Activated CD4-positive, alpha-beta T cell treated with anti-CD3 and anti-CD28 coated beads, Interleukin-2, amount 50 U/mL, for 1 hour (primary cell): ENCODE results near the gene CDC42BPB.
A peak's percentile ranks its signal among the peaks of the same experiment; 100 is the strongest.

Experiments
- DNase-seq: peaks from one replicate; pipeline ENCODE4 v3.0.0-alpha.2; 2020

Gene CDC42BPB

DNA sequence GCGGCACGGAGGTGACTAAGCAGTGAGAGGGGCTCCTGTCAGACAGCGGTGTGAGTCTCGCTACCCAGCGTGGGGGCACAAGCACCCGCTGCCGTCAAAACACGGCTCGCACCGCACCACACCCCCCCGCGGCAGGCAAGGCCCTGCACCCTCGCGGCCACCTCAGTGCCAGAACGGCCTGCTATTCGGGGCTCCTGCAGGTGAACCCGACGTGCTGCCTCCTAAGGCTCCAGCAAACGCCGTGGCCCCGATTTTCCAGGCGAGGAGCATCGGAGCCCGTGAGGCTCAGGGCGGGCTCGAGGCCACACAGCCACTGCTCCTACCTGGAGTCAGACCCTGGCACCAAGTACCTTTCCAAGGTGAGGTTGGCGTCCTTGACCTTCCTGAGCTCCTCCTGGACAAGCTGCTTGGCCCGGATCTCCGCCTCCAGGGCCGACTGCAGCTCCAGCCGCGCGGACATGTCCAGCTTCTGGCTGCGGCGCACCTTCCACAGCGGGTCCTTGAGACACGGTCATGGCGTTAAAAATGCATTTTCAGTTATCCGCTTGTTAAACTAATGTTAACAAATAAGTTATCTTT is 93.1 kb downstream of the CDC42BPB start:
- no peak for DNase-seq

DNA sequence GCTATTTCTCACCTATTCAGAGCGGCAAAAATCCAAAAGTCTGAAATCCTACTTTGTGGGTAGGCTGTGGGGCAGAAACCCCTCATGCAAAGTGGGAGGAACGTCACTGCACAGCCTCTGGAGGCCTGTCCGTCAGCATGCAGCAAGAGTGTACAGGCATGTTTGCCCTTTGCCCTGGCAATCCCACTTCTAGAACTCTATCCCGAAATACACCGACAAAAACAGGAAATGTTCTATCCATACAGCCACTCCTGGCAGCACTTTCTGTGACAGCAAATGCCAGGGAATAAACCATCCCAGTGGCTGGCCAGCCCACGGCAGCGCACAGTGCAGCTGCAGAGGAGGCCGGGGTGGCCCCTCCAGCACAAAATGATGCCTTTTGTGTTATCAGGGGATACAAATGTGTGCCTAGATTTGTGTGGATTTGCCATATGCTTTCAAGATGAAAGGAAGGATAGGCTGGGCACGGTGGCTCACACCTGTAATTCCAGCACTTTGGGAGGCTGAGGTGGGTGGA is 95.2 kb downstream of the CDC42BPB start:
- DNase-seq, result no peak

DNA sequence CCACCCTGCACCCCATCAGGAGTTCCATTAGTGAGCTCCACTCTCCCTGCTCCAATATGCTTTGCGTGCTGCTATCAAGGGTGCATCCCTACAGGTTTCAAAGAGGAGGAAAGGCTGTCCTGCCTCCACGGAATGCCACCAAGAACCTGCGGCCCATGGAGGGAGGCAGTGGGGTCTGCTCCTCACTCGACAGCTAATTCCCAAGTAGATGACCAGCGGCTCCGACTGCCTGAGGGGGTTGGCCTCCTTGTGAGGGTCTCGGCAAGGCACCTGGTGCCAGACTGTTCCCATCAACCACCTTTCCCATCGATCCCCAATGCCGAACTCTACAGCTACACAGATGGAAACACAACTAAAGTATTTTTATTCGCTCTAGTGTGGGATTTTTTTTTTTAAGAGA is 98.9 kb downstream of the CDC42BPB start:
- DNase-seq, result no peak

DNA sequence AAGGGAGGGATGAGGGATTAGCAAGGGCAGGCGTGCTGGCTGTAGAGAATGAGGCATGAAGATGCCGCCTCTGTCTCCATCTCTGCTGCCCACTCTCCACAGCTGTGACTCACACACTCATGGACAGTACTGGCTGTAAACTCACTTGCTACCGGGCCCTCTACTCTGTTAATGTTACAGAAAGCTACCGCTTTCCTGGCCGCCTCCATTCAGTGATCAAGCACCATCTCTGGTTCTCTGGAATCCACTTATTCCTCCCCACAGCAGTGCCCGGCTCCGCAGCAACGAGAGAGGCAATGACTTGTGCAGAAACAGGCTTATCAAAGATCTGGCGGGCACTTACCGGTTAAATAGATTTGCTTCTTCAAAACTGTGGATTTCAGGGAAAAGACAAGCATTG is 100.1 kb downstream of the CDC42BPB start:
- DNase-seq, result no peak

DNA sequence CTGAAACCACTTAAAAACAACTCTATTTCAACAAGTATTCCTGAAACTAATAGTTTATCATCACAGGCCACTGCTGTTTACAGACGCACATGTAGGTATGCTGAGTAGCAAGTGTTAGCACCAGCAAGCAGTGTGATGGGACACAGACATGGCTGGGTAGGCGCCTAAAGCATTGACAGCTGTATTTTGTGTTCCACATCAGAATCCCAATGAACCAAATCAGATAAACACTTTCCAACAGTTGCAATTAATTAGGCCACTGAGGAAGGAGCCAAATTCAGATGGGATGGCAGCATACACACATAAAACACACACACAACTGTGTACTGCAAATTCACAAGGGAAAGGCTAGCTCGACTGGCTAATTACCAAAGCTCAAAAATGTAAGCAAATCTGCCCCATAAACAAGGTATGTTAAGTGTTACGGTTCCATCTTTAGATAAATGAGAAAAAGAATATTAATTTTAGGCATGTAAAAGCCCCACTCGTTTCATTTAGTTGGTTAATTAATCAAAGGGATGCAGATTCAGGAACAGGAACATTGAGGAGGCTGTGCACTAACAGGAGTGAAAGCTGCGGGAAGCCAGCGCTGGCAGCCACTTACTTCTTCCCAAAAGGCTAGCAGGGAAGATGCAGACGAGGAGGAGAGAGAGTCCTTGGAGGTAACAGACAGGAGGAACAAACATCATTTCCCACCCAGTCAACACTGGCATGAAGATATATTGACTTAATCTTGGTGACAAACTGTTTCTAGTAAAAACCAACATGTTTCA is 101.5 kb downstream of the CDC42BPB start:
- DNase-seq, result no peak

DNA sequence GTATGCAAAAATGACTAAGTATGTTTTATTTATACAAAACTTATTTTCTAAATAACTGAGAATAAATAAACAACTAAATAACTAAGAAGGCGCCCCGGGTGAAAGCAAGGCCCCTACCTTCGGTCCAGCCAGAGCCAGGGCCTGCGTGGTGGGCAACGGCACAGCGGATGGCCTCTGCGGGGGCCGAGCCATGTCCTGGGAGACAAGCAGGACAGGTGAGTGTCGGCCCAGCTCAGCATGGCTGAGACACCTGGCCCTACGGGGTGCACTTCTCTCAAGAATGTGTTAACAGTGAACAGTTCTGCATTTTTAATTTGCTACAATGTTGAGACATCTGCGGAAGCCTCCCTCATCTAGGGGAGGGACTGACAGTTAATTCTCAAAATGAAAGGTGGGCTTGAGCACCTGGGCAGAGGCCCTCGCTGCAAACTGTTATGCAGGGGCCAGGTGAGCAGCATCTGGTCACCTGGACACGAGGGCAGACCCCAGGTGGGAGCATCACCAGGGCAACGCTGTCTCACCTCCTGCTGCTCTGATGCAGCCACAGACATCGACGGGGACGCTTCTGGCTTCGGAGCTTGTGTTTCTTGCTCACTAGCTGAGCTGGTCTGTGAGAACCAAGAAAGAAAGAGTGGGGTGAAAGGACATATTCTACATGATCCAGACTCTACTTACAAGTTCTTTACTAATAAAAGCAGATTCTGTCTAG is 103.1 kb downstream of the CDC42BPB start:
- DNase-seq, result no peak

DNA sequence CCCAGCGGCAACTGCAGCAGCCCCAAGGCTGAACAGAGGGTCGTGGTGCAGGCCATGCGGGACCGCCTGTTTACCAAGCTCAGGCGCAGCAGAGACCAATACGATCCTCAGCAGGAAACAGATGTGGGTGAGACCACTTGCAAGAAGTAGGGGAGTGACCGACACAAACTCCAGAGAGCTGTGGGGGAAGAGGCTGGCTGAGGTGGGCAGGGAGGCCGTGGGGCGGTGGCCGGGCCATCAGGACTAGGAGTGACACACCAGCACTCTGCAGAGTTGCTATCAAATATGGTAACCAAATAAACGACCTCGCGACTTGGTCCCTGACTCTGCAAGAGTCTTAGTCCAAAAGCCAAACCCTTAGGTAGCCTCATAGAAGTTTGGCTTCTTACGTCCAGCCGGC is 104.2 kb downstream of the CDC42BPB start:
- DNase-seq, result no peak

DNA sequence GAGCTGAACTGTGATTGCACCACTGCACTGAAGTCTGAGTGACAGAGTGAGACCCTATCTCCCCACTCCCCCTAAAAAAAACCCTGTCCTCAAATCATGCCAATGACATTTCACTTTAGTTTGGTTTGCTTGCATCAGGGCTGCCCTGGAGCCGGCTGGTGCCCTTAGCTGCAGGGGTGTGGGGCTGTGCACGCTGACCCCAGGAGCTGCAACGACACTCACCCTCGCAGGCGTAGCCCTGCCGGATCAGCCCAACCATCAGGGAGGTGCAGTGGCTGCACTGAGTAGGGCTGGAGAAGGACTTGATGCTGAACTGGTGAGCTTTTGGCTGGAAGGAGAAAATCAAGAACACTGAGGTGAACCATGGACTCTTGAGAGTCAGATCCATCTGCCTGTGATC is 105.1 kb downstream of the CDC42BPB start:
- no peak for DNase-seq

DNA sequence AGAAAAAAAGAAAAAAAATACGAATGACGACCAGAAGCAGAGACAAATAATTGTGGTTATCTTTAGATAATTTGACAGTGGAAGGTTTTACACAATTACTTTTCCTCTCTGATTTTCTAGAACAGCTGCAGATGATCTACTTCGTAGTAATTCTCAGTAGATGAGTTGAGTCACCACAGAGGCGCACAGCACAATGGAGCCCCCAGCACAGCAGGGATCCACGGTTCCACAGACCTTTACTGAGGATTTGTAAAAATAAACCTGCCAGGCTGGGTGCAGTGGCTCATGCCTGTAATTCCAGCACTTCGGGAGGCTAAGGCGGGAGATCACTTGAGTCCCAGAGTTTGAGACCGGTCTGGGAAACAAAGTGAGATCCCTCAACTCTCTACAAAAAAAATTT is 105.5 kb downstream of the CDC42BPB start:
- DNase-seq, result no peak

DNA sequence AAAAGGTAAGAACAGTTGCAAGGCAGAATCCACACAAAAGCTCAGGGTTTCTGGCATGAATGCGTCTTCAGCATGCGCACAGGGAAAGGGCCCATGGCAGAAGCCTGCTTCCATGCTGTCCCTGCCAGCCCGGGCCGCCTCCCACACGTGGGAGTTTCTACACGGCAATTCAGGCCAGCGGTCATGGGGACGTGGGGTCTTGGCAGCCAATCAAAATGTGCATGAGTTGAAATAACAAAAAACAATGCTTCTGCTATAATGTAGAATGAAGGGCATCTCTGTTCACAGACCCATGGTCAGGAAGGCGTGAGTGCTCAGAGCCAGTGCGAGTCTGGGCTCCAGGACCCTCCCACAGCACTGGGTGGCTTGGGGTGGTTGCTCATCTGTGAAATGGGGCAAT is 106.3 kb downstream of the CDC42BPB start:
- no peak for DNase-seq

DNA sequence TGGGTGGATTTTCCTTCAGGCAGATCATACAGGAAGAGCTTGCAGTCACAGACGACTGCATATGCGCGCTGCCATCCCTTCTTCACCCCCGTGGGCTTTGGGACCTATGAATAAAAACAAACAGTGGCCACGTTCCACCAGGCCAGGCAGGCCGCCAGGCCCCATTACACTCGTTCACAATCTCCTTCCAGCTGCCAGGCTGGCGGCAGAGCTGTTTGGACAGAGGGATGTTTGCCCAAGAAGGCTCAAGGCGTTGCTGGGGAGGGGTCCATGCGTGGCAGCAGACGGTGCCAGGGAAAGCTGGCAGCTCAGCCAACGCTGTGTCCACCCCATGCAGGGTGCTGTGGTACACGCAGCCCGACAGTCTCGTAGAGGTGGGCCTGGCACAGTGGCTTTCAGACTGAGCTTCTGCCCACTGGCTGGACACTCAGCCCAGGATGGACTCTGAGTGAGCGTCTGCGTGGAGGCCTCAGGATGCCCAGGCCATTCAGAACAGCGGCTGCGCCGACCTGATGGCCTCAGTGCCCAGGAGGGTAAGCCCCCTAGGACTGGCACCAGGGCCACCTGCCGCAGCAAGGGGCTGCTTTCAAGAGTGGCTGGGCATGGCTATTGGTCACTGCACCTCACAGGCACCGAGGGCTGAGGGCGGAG is 107.4 kb downstream of the CDC42BPB start:
- no peak for DNase-seq

DNA sequence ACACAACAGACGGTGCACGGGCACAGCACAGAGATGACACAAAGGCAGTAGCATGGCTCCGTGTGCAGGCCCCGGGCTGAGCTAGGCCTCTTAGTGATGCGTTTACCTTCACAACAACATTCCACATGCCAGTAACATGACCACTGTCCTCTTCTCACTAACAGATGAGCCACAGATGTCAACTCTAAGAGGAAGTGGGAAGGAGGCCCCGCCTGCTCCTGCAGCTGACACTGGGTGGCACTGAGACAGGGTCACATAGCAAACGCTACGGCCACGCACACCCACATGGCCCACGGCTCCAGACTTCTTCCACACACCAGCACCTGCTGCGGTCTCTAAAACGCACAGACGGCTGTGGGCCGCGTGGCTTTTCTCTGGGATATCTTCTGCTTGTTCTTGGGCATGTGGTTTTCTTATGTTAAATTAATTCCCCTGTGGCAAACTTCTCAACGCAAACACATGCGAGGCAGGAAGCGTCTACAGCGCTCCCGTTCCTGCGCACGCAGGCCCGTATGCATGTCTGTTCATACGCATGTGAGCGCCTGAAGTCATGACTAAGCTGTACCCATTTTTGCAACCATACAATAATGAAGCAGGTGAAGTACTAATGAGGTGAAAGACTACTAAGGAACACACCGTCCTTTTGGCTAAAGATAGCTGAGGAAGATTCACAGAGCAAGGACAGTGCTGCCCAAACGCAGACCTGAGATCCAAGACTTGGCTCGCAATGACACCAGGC is 108.1 kb downstream of the CDC42BPB start:
- DNase-seq, result peak; percentile 19

DNA sequence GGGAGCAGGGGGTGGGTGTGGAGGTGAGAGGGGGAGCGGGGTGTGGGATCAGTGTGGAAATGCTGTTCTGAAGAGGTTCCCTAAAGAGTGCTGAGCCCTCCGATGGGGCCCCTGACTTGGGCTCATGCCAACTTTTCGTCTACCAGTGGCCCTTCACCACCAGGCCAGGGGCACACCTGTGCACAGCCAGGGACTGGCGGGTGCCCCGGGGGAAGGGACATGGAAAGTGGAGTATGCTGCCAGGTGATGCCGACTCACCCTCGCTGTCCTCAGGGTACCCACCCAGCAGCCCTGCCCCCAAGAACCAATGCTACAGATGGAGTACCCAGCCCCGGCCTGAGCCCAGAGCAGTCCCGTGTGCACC is 108.7 kb downstream of the CDC42BPB start:
- DNase-seq, result no peak

DNA sequence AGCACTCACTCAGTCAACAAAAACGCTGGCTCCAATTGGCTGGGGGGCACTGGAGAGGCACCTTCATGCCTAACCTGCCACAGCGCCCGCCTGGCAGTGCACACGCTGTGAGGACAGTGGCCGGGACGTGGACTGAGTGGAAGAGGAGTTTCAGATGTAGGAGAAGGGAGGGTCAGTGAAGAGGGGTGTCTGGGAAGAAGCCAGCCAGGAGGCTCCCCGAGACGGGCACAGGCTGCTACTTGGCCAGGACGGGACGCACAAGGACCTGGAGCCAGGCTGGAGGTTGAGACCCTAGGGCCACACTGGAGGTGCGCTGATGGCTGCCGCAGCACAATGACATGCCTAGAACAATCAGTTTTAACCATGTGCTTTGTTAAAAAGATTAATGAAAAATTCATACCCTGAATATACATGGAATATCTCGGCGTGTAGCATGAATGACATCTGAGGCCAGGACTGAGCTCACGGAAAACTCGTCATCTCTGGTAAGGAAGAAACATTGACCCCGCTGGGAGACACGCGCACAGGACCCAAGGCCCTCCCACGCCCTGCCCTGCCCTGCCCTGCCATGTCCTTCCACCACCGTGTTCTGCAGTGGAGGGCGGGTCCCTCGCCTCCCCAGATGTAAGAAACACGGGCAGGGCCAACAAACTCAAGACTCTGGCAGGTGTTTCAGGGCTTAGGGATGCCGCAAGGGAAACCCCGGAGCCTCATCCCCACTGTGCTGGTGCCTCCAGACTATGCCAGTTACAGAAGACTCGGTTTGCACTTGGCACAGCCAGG is 109.8 kb downstream of the CDC42BPB start:
- DNase-seq, result no peak

DNA sequence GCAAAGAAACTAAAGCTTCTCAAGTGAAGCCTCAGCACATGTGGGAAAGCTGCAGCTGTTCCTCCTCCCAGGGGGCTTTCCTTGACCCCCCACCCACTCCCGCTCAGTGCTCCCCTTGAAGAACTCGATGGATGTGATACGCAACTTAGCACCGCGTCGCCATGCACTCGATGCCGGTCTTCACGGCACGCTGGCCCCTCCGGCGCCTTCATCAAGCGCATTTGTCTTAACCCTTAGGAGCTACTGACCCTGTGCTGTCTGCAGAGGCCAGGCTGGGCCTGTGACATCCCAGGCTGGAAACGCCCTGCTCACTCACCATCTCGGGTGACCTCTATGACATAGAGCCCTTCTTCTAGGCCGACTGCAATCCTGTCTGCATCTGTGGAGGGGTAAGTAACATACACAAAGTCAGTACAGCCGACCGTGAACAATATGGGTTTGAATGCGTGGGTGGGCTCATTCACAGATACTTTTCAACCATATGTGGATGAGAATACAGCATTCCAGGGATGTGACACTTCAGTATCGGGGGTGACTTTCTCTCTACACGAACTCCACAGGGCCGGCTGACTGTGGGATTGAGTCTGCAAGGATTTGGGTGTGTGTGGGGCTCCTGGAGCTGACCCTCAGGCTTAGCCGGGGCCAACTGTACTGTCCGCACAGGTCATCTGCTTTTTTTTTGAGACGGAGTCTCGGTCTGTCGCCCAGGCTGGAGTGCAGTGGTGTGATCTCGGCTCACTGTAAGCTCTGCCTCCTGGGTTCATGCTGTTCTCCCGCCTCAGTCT is 111.8 kb downstream of the CDC42BPB start:
- DNase-seq, result no peak

DNA sequence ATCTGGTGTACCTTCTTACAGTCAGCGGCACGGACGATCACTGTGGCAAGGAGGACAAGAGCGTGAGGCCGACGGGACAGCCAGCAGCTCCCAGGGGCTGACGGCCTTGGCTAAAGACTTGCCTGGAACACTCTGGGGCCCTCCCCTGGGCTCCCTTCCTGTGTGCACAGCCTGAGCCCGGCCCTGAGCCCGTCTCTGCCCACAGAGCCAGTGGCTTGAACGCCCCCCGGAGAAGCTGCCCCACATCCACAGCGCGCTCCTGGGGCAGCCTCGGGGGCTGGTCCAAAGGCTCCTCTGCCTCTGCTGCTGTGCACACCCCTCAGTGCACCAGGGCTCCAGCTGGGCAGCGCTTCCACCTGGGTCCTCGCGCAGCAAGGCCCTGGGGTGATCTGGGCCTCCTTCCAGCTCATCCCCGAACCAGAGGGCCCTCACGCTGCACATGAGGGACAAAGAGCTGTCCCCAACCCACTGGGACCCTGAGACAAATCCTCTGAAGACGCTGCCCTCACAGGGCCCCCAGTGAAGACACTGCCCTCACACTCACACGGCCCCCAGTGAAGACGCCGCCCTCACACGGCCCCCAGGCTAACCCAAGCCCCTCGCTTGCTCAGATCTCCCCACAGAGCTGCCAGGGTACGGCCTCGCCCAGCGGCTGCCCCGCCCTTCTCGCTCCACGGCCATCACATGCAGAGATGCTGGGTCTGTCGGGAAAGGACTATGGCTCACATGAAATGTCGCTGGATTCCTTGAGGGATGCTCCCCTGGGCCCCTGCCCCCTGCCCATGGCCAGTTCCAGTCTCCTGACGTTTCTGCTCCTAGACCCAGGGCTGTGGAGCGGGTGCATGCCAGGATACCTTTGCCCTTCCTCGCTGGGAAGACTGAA is 112.7 kb downstream of the CDC42BPB start:
- DNase-seq, result no peak

DNA sequence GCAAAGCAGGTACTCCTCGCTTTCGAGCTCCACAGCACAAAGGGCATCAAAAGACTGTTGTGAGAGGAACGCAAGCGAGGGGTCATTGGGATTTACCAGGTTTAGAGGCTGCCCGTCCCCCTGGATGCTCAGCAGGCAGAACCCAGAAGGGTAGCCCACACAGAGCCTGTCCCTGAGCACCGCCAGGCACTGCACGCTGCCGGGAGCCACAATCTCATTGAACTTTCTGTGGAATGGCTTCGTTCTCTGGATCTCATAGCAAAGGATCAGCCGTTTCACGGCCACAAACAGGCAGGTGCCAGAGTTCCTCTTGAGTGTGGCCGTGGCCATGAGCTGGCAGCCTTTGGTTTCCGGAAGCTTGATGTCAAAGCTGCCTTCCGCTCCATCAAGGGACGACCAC is 113.4 kb downstream of the CDC42BPB start:
- DNase-seq, result no peak

DNA sequence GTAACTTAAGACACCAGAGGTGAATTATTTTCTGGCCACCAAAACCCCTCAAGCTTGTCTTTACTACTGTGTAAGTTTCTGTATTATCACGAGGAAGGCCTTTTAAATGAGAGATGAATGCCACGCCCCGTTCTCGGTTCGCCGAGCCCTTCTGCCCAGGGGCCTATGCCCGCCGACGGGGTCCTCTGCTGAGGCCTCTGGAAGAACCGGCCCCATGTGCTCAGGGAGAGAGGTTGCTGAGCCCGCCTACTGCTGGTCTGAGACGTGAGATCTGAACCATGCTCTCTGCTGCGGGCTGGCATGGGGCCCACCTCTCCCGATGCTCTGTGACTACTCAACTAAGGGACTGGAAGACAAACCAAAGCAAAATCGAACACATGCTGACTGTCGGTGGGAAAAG is 113.9 kb downstream of the CDC42BPB start:
- no peak for DNase-seq

DNA sequence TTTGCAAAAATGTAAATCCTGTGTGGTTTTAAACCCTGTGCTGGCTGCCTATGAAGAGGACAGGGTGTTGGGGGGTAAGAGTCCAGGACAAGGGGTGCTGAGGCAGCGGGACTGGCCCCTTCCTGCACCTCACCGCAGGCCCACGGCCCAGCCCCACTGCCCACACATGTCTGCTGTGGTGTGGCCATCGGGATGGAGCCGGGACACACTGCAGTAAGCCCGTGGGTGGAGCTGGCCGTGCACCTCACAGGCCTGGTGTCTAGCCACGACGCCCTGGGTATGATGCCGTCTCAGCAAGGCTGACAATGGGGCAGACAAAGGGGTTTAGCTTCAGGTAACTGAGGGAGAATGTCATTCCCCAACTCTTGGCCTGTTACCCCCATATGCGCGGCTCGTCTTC is 115.3 kb downstream of the CDC42BPB start:
- no peak for DNase-seq

DNA sequence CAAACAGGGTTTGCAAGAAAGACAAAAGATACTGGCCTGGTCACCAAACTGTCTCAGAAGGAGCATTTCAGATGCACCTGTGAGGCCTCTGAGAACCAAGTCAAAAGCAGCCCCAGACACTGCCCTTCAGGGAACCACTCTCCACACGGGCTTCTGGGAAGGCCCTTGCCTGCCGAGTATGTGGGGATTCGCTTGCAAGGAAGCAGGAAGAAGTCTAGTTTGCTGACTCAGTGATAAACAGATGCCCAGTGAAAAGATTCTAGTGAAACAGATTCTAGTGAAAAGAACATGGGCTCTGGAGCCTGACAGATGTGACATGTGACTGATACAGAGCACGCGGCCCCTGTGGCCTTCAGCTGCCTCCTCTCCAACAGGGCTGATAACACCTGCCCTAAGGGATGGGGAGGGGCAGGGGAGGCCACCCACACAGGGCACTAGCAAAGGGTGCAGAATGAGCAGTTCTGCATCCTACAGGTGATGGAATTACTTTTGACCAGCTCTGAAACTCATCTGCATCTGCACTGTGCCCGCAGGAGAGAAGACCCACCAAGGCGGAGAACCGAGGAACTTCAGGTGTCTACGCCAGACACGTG is 115.8 kb downstream of the CDC42BPB start:
- no peak for DNase-seq
